Measurements from ENCODE around the gene FUZ.

Gene FUZ

DNA sequence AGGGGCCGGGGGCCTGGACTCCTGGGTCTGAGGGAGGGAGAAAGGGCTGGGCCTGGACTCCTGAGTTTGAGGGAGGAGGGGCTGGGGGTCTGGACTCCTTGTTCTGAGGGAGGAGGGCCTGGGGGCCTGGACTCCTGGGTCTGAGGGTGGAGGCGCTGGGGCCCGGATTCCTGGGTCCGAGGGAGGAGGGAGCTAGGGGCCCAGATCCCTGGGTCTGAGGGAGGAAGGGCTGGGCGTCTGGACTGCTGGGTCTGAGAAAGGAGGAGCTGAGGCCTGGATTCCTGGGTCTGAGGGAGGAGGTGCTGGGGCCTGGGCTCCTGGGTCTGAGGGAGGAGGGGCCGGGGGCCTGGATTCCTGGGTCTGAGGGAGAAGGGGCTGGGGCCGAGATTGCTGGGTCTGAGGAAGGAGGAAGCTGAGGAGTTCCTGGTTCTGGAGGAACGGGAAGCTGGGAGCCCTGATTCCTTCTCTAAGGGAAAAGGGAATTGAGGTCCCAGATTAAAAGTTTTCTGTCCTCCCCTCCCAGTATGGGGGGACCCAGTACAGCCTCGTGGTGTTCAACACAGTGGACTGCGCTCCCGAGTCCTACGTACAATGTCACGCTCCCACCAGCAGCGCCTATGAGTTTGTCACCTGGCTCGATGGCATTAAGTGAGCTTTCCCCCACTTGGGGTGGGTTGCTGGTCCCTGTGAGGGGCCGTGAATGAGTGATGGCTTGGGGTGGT is 5.7 kb upstream of the FUZ start:
- in situ Hi-C loops (cut with HindIII; ENCODE audit: low pct_unique_long_range_greater_than_20kb, low sequenced_read_pairs) = no loop called here
- DNase-seq (ENCODE audit: low read depth in 1 of 2, low spot score in 1 of 2) = no peak
- no peak for TF ChIP-seq JUND (IDR thresholded peaks at IDR 0.05; ENCODE audit: low read depth)

- TF ChIP-seq JUND (IDR thresholded peaks at IDR 0.05; ENCODE audit: low read depth) = no peak
- peak; percentile 63 to 83 for DNase-seq (ENCODE audit: low read depth in 1 of 2, low spot score in 1 of 2)
- in situ Hi-C loops (cut with HindIII; ENCODE audit: low pct_unique_long_range_greater_than_20kb, low sequenced_read_pairs) = no loop called here
Measured at GRCh38 chr19:49817964-49818648, 5.0 kb upstream of the FUZ start, which contains the start of gene MED25. MED25 (plus strand) TSS chr19:49818289; CDS start chr19:49818342, 53 bp downstream.

GRCh38 chr19:49816590-49816989 is 3.5 kb upstream of the FUZ start:
- no peak for TF ChIP-seq JUND (IDR thresholded peaks at IDR 0.05; ENCODE audit: low read depth)

GRCh38 chr19:49814010-49814409 is 918 bp upstream of the FUZ start:
- TF ChIP-seq JUND (IDR thresholded peaks at IDR 0.05; ENCODE audit: low read depth) = no peak
- no peak for DNase-seq (ENCODE audit: low read depth in 1 of 2, low spot score in 1 of 2)
- in situ Hi-C loops (cut with HindIII; ENCODE audit: low pct_unique_long_range_greater_than_20kb, low sequenced_read_pairs) = no loop called here

More at GRCh38 chr19:49816590-49816989, 3.5 kb upstream of the FUZ start:
- in situ Hi-C loops (cut with HindIII; ENCODE audit: low pct_unique_long_range_greater_than_20kb, low sequenced_read_pairs) = no loop called here
- no peak for DNase-seq (ENCODE audit: low read depth in 1 of 2, low spot score in 1 of 2)

DNA sequence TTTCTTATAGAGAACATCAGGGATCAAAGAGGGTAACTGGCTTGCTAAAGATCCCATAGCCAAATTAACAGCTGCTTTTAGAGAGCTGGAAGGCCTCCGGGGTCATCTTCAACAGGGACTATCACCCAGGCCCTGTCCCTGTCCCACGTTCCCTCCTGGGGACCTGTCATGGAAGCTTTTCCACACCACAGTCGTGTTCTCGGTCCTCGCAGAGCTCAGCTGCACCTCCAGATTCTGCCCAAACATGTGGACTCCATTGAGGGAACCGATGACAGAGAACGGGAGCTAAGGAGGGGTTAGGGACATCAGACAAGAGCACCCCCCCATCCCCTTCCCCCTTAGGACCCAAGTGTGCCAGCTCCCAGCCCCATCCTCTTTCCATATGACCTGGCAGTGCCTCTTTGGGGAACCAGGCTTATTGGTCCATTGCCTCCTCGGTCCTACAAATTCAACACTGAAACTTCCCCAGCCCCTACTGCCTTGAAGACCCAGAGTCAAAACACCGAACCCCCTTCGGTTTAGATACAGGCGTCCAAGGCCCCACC is 568 bp downstream of the FUZ start:
- DNase-seq (ENCODE audit: low read depth in 1 of 2, low spot score in 1 of 2) = no peak
- no peak for TF ChIP-seq JUND (IDR thresholded peaks at IDR 0.05; ENCODE audit: low read depth)
- in situ Hi-C loops (cut with HindIII; ENCODE audit: low pct_unique_long_range_greater_than_20kb, low sequenced_read_pairs) = no loop called here

DNA sequence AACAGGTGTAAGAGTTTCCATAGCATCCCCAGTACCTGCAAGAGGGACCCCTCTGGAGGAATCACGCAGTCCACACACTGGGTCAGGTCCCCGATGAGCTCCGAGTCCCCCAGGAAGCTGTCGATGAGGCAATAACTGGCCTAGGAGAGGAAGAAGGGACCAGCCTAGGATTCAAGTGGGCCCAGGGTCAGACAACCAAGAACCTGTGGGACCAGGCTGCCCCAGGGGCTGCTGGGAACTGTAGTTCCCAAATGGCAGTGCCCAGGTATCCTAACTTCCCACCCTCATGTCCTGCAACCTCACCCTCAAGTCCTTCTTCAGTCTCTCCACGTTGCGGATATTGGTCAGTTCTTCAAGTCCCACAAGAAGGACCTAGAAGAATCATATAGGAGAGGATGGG is 1.8 kb downstream of the FUZ start:
- in situ Hi-C loops (cut with HindIII; ENCODE audit: low pct_unique_long_range_greater_than_20kb, low sequenced_read_pairs) = no loop called here
- TF ChIP-seq JUND (IDR thresholded peaks at IDR 0.05; ENCODE audit: low read depth) = no peak

DNA sequence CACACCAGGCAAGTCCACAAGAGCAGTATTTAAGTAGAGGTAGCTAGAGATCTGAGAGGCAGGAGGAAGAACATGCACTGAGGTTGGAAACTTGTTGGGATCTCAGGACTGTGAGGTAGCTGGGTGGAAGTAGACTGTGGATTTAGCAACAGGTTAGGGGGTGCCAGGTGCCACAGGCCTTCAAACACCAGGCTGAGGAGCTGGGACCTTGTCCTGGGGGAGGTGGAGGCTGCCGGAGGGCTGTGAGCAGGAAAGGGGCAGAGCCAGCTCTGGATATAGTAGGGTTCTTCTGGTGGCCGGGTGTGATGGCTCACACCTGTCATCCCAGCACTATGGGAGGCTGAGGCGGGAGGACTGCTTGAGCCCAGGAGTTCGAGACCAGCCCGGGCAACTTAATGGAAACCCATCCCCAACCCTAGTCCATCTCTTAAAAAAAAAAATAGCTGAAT is 3.1 kb downstream of the FUZ start:
- in situ Hi-C loops (cut with HindIII; ENCODE audit: low pct_unique_long_range_greater_than_20kb, low sequenced_read_pairs) = no loop called here
- no peak for DNase-seq (ENCODE audit: low read depth in 1 of 2, low spot score in 1 of 2)
- TF ChIP-seq JUND (IDR thresholded peaks at IDR 0.05; ENCODE audit: low read depth) = no peak

More for the DNA sequence above, 1.8 kb downstream of the FUZ start:
- no peak for DNase-seq (ENCODE audit: low read depth in 1 of 2, low spot score in 1 of 2)

DNA sequence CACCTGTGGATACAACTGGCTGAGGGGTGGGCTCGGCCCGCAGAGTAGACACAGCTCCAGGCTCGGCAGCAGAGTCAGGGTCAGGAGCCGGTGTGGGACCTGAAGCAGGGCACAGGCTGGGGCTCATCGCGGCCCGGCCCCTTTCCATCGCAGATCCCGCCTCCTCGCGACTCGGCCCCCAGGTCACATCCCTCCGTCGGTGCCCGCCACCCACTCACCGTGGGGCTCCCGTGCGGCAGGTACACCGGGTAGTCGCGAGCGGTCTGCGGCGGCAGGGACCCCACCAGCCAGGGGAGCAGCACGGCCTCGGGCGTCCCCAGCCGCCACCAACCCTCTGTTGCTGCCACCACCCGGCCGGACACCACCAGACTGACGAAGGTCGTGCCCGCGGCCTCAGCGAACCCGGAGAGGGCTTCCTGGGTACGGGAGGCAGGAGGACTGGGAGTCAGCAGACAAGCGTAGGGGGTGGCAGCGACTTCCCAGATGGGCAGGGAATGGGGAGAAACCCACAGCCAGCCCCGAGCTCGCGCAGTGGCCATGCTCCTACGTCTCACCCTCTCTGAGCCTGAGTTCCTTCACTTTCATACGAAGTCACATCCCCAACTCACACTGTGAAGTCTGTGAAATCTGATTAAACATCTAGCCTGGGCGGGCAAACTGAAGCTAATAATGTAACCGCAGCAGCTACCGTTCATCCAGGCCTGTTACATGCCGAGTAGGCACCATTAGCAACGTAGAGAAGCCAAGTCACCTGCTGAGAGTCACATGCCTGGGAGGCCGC is 3.7 kb downstream of the FUZ start:
- no peak for TF ChIP-seq JUND (IDR thresholded peaks at IDR 0.05; ENCODE audit: low read depth)
- in situ Hi-C loops (cut with HindIII; ENCODE audit: low pct_unique_long_range_greater_than_20kb, low sequenced_read_pairs) = no loop called here
- DNase-seq (ENCODE audit: low read depth in 1 of 2, low spot score in 1 of 2) = peak; percentile 29 to 33

GRCh38 chr19:49808711-49809159 is 4.4 kb downstream of the FUZ start:
- in situ Hi-C loops (cut with HindIII; ENCODE audit: low pct_unique_long_range_greater_than_20kb, low sequenced_read_pairs) = no loop called here
- TF ChIP-seq JUND (IDR thresholded peaks at IDR 0.05; ENCODE audit: low read depth) = no peak

DNA sequence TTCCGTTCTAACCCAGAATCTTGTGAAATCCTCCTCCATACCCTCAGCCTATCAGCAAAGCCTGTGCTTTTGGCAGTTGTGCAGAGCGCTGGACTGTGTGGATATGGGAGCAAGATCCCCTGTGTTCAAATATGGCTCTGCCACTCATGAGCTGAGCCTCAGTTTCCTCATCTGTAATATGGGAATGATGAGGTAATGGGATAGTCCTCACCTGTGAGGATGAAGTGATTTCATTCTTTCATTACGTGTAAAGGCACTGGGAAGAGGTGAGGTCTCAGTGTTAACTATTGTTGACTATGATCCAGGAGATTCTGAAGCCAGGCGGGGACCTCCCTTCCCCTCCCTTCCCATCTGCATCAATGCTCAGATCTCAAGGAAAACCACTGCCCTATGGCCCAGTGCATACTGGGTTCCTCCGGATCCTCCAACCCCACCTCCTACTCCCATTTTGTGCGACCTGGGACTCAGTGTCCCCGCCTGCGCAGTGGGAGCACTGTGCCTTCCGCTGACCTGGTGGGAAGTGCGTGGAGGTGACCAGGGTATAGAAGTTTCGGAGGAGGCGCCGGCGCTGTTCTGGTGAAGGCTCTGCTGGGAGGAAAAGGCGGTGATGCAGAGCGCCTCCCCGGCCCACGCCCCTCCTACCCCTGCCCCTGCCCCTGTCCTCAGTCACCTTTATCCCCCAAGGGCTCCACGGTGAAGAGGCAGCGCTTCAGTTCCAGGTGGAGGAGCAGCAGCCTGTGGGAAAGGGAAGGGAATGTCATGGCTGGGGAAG is 5.0 kb downstream of the FUZ start:
- no peak for TF ChIP-seq JUND (IDR thresholded peaks at IDR 0.05; ENCODE audit: low read depth)
- in situ Hi-C loops (cut with HindIII; ENCODE audit: low pct_unique_long_range_greater_than_20kb, low sequenced_read_pairs) = no loop called here

More at GRCh38 chr19:49808711-49809159, 4.4 kb downstream of the FUZ start:
- peak; percentile 66 to 88 for DNase-seq (ENCODE audit: low read depth in 1 of 2, low spot score in 1 of 2)

GRCh38 chr19:49807058-49807903 is 5.8 kb downstream of the FUZ start:
- in situ Hi-C loops (cut with HindIII; ENCODE audit: low pct_unique_long_range_greater_than_20kb, low sequenced_read_pairs) = no loop called here
- no peak for DNase-seq (ENCODE audit: low read depth in 1 of 2, low spot score in 1 of 2)

More for the DNA sequence above, 5.0 kb downstream of the FUZ start:
- DNase-seq (ENCODE audit: low read depth in 1 of 2, low spot score in 1 of 2) = no peak

More at GRCh38 chr19:49807058-49807903, 5.8 kb downstream of the FUZ start:
- no peak for TF ChIP-seq JUND (IDR thresholded peaks at IDR 0.05; ENCODE audit: low read depth)

Measured in T47D (cell line).